Nephron progenitor cell (in vitro differentiated cells): ENCODE data around the gene TMOD2.

Experiments
- DNase-seq: peaks from one replicate; pipeline ENCODE4 v3.0.0; 2021
- H3K27ac Mint-ChIP-seq: 2 replicates; pipeline ENCODE4 v1.8.0; 2021; ENCODE audit warnings: mild to moderate bottlenecking, moderate library complexity, mixed read lengths
- H3K27me3 Mint-ChIP-seq: 2 replicates; pipeline ENCODE4 v1.8.0; 2021; ENCODE audit warnings: mild to moderate bottlenecking, low read depth, mixed read lengths; ENCODE audit not compliant: poor library complexity
- H3K36me3 Mint-ChIP-seq: 2 replicates; pipeline ENCODE4 v1.8.0; 2021; ENCODE audit warnings: low read depth, mixed read lengths
- H3K4me1 Mint-ChIP-seq: 2 replicates; pipeline ENCODE4 v1.8.0; 2021; ENCODE audit warnings: mixed read lengths
- H3K4me3 Mint-ChIP-seq: 2 replicates; pipeline ENCODE4 v1.8.0; 2021; ENCODE audit warnings: mild to moderate bottlenecking, moderate library complexity, mixed read lengths
- H3K9me3 Mint-ChIP-seq: 2 replicates; pipeline ENCODE4 v1.8.0; 2021; ENCODE audit warnings: mild to moderate bottlenecking, moderate library complexity, mixed read lengths
- CTCF ChIP-seq: fragments of 200-600 bp; sonication (generic); IDR thresholded peaks from 2 replicates; pipeline ENCODE4 v1.5.0; 2021; ENCODE audit warnings: antibody characterized with exemption

TMOD2 gene

GRCh38 chr15:51796847-51797401, 45.5 kb downstream of the TMOD2 start:
- no peaks in the 10 kb centered on the region for H3K36me3 Mint-ChIP-seq
- peaks cover 10% of the 10 kb centered on the region for H3K4me1 Mint-ChIP-seq
- no peaks in the 10 kb centered on the region for H3K27me3 Mint-ChIP-seq
- no peak for TF ChIP-seq CTCF
- no peak overlapping the region for H3K4me3 Mint-ChIP-seq
- DNase-seq: no peak
- H3K27ac Mint-ChIP-seq: no peak overlapping the region
- H3K9me3 Mint-ChIP-seq: peaks cover 3% of the 10 kb centered on the region

DNA sequence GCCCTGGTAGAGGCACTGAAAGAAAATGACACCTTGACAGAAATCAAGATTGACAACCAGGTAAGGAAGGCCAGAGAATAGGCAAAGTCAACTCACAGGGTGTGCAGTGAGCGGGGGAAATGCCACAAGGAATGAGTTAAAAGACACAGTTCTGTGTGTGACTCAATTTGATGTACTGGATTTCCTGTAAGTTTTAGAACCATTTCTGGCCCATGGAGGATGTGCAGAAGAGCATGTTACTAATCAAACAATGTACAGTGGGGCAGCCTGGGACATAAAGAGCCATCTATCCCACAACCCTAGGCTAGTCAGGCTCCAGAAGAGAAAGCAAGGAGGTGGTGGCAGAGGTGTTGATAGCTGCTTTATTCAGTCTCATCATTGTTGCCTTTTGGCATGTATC, 46.9 kb downstream of the TMOD2 start:
- no peak for DNase-seq
- no peaks in the 10 kb centered on the region for H3K36me3 Mint-ChIP-seq

DNA sequence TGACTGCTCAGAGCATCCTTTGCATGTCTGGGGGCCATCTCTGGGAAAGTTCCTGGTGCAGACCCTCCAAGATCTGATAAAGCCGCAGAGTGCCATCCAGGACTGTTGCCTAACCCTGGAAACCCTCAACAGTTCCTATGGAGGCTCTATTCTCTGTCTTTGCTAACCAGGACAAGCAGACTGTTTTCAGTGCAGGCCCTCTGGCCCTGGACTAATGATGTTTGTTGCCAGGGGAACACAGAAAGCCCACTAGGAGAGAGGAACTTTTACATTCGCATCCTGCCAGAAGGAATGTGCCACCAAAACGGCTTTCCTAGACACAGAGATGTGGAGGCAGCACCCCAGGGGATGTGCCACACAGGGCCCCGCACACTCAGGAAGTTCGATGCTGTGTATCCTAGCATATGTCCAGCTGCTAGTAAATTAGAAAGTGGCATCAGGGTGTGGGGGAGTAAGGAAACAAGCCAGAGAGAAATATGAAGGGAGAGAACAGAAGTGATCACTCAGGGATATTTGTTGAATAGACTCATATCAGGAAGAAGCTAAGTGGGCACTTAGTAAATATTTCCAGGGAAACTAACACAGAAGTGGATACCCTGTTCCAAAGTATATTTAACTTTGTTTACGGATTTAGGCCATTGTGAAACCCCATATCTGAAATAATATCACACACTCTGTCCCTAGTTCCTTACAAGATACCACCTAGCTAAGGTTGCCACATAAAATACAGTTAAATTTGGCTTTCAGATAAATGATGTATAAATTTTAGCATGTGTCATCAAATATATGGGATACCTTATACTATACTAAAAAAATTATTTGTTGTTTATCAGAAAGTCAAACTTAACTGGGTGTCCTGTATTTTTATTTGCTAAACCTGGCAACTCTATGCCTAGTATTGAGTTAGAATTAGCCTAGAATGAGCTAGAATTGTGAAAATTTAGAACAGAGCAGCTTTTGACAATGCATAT, 48.2 kb downstream of the TMOD2 start:
- no peak for TF ChIP-seq CTCF
- no peak overlapping the region for H3K27ac Mint-ChIP-seq
- no peaks in the 10 kb centered on the region for H3K36me3 Mint-ChIP-seq
- no peaks in the 10 kb centered on the region for H3K9me3 Mint-ChIP-seq
- no peak overlapping the region for H3K4me3 Mint-ChIP-seq
- no peak for DNase-seq
- peaks cover 10% of the 10 kb centered on the region for H3K4me1 Mint-ChIP-seq
- H3K27me3 Mint-ChIP-seq: no peaks in the 10 kb centered on the region

More for the DNA sequence above, 46.9 kb downstream of the TMOD2 start:
- Mint-ChIP-seq H3K27ac (no peak overlapping the region), H3K4me1 (peaks cover 10% of the 10 kb centered on the region), H3K27me3 (no peaks in the 10 kb centered on the region), H3K4me3 (no peak overlapping the region), H3K9me3 (no peaks in the 10 kb centered on the region)
- no peak for TF ChIP-seq CTCF

DNA sequence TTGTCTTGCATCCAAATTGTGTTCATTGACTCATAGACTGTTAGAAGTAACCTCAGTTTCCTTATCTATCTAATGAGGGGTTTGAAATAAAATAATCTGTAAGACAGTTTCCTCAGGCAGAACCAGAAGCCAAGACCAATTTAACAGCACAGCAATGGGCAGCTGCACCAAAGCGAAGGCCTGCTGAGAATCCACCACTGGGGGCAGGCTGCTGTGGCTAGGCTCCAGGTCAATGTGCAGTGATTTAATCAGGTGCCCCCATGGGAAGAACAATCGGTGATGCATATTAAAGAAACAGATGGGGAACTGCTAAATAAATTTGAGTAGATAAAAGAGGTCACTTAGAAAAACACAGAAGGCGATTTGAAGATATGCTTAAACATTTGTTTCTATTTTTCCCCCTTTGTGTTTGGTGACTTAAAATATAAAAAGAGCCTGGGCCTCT, 50.0 kb downstream of the TMOD2 start:
- peak; percentile 53 for TF ChIP-seq CTCF
- no peak overlapping the region for H3K4me3 Mint-ChIP-seq
- peak; percentile 40 for DNase-seq
- H3K27ac Mint-ChIP-seq: no peak overlapping the region
- H3K27me3 Mint-ChIP-seq: no peaks in the 10 kb centered on the region
- no peaks in the 10 kb centered on the region for H3K9me3 Mint-ChIP-seq
- peaks cover 10% of the 10 kb centered on the region for H3K4me1 Mint-ChIP-seq
- H3K36me3 Mint-ChIP-seq: no peaks in the 10 kb centered on the region

- Mint-ChIP-seq H3K9me3 (no peaks in the 10 kb centered on the region), H3K27ac (no peak overlapping the region), H3K36me3 (no peaks in the 10 kb centered on the region), H3K27me3 (no peaks in the 10 kb centered on the region), H3K4me3 (no peak overlapping the region), H3K4me1 (peaks cover 10% of the 10 kb centered on the region)
- DNase-seq: no peak
- TF ChIP-seq CTCF: no peak
Observed at GRCh38 chr15:51802593-51802992, 51.2 kb downstream of the TMOD2 start.
